Measurements from ENCODE around the gene OSBP2.

OSBP2 gene

GRCh38 chr22:30861688-30862552 lies 167.2 kb downstream of the OSBP2 start:
- no peak overlapping the region for H3K4me3 ChIP-seq (ENCODE audit: low read depth, low read length)
- TF ChIP-seq CTCF (IDR thresholded peaks at IDR 0.05; ENCODE audit: borderline replicate concordance, insufficient read depth, low read depth, low read length), result no peak

- TF ChIP-seq CTCF (IDR thresholded peaks at IDR 0.05; ENCODE audit: borderline replicate concordance, insufficient read depth, low read depth, low read length), result no peak
- H3K4me3 ChIP-seq (ENCODE audit: low read depth, low read length), result no peak overlapping the region
These were observed 168.6 kb downstream of the OSBP2 start for GRCh38 chr22:30863081-30863833.

GRCh38 chr22:30864441-30865420 lies 170.1 kb downstream of the OSBP2 start:
- no peak overlapping the region for H3K4me3 ChIP-seq (ENCODE audit: low read depth, low read length)
- TF ChIP-seq CTCF (IDR thresholded peaks at IDR 0.05; ENCODE audit: borderline replicate concordance, insufficient read depth, low read depth, low read length), result no peak

GRCh38 chr22:30865656-30866055 lies 171.0 kb downstream of the OSBP2 start:
- no peak for TF ChIP-seq CTCF (IDR thresholded peaks at IDR 0.05; ENCODE audit: borderline replicate concordance, insufficient read depth, low read depth, low read length)
- H3K4me3 ChIP-seq (ENCODE audit: low read depth, low read length), result no peak overlapping the region

DNA sequence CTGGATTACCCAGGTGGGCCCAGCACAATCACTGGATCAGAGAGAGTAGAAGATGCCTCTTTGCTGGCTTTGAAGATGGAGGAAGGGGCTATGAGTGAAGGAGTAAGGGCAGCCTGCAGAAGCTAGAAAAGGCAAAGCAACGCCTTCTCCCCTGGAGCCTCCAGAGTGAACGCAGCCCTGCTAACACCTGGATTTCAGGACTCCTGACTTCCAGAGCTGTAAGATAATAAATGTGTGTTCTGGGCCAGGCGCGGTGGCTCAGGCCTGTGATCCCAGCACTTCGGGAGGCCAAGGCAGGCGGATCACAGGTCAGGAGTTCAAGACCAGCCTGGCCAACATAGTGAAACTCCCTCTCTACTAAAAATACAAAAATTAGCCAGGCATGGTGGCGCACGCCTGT lies 171.5 kb downstream of the OSBP2 start:
- no peak for TF ChIP-seq CTCF (IDR thresholded peaks at IDR 0.05; ENCODE audit: borderline replicate concordance, insufficient read depth, low read depth, low read length)
- H3K4me3 ChIP-seq (ENCODE audit: low read depth, low read length), result no peak overlapping the region

- TF ChIP-seq CTCF (IDR thresholded peaks at IDR 0.05; ENCODE audit: borderline replicate concordance, insufficient read depth, low read depth, low read length), result no peak
These were observed 172.2 kb downstream of the OSBP2 start for GRCh38 chr22:30866811-30867271.

More at GRCh38 chr22:30866811-30867271, 172.2 kb downstream of the OSBP2 start:
- no peak overlapping the region for H3K4me3 ChIP-seq (ENCODE audit: low read depth, low read length)
